T-cell (primary cell): Measurements from ENCODE around the gene SPATA9. TPM values are rescaled to one million over a fixed set of nuclear protein-coding genes. Genes with fewer than 3 reads are reported as not detected.

Experiments used
- ATAC-seq, 4 experiments: fragments of 200-7000 bp in 3 of 4; fragments of 150-1000 bp in 1 of 4; cut with Tn5 transposase; replicated peaks in 1 of 4; 1 replicate in 3 of 4; 2 replicates in 1 of 4; pipeline ENCODE4 v1.10.0; 2021; ENCODE audit warnings: moderate library complexity in 3 of 4, mild to moderate bottlenecking in 2 of 4, moderate number of reproducible peaks in 1 of 4
- CTCF ChIA-PET, 2 donors: fragments of 300-600 bp; sonication (Branson Sonifier 250); formaldehyde crosslinking; loops; one replicate each; lab custom pipeline; 2022; ENCODE audit warnings: antibody characterized with exemption in 2 of 2; lab: Charles Lee
- POLR2A ChIA-PET, 2 donors: fragments of 300-600 bp; sonication (Branson Sonifier 250); formaldehyde crosslinking; loops; one replicate each; lab custom pipeline; 2022; ENCODE audit warnings: antibody characterized with exemption in 2 of 2; lab: Charles Lee
- DNase-seq, 35 experiments: peaks; one replicate each; pipeline versions ENCODE4 v3.0.0 to v3.0.0-alpha.2; 2013 to 2023
- H3K27ac ChIP-seq: one replicate; pipeline ENCODE4 v1.5.1; 2013; ENCODE audit warnings: low read length
- H3K27me3 ChIP-seq, 2 experiments: replicated peaks in 1 of 2; 1 replicate in 1 of 2; 2 replicates in 1 of 2; pipeline versions ENCODE4 v1.6.1 to v1.7.0; 2013; ENCODE audit warnings: low read length in 1 of 2, mixed read lengths in 1 of 2; ENCODE audit not compliant: control insufficient read depth in 2 of 2, insufficient read depth in 2 of 2; ENCODE audit errors: extremely low read depth in 1 of 2
- H3K36me3 ChIP-seq, 2 donors: 1 replicate in 1 of 2; 2 replicates in 1 of 2; pipeline versions ENCODE4 v1.6.1 to v1.7.0; 2013; ENCODE audit warnings: low read length in 1 of 2; ENCODE audit not compliant: control insufficient read depth in 2 of 2, insufficient read depth in 1 of 2; ENCODE audit errors: extremely low read depth in 1 of 2
- H3K4me1 ChIP-seq, 2 experiments: 1 replicate in 1 of 2; 2 replicates in 1 of 2; pipeline versions ENCODE4 v1.6.1 to v1.7.0; 2013; ENCODE audit warnings: low read length in 2 of 2, mixed read lengths in 1 of 2; ENCODE audit not compliant: insufficient read depth in 2 of 2, control insufficient read depth in 1 of 2; ENCODE audit errors: extremely low read depth in 1 of 2
- H3K4me3 ChIP-seq, 2 donors: 1 replicate in 1 of 2; 2 replicates in 1 of 2; pipeline versions ENCODE4 v1.5.1 to v1.7.0; 2013; ENCODE audit warnings: mild to moderate bottlenecking in 2 of 2, low read length in 1 of 2, moderate library complexity in 1 of 2; ENCODE audit not compliant: control insufficient read depth in 1 of 2; ENCODE audit errors: extremely low read depth in 1 of 2
- H3K9me3 ChIP-seq: 2 replicates; pipeline ENCODE4 v1.7.0; 2013
- H3K27ac Mint-ChIP-seq, 2 donors: one replicate each; pipeline ENCODE4 v1.8.0; 2020 to 2021; ENCODE audit warnings: mild to moderate bottlenecking in 2 of 2, mixed read lengths in 2 of 2
- H3K27me3 Mint-ChIP-seq, 2 donors: one replicate each; pipeline ENCODE4 v1.8.0; 2021 to 2022; ENCODE audit warnings: mixed read lengths in 2 of 2
- H3K36me3 Mint-ChIP-seq: one replicate; pipeline ENCODE4 v1.8.0; 2021; ENCODE audit warnings: mixed read lengths
- H3K4me1 Mint-ChIP-seq, 3 donors: one replicate each; pipeline ENCODE4 v1.8.0; 2020 to 2022; ENCODE audit warnings: mixed read lengths in 3 of 3, mild to moderate bottlenecking in 1 of 3
- H3K4me3 Mint-ChIP-seq, 3 donors: one replicate each; pipeline ENCODE4 v1.8.0; 2020 to 2022; ENCODE audit warnings: mild to moderate bottlenecking in 3 of 3, mixed read lengths in 3 of 3, moderate library complexity in 3 of 3
- H3K9me3 Mint-ChIP-seq, 3 donors: one replicate each; pipeline ENCODE4 v1.8.0; 2020 to 2022; ENCODE audit warnings: mixed read lengths in 3 of 3
- WGBS: methylation state at CpG from one replicate; pipeline ENCODE4 v1.1.5; 2013; ENCODE audit warnings: missing lambda C conversion rate; ENCODE audit not compliant: insufficient coverage; 5-methylcytosine and 5-hydroxymethylcytosine counted together
- total RNA-seq, 35 experiments: library from RNA in 6 of 35; stranded (reverse) in 6 of 35; fragments of 120-200 nt in 1 of 35; gene quantifications; one replicate each; pipeline versions ENCODE4 v1.2.1 to v1.2.4 and lab custom pipeline; 2013 to 2026

The SPATA9 gene
- total RNA-seq, 5 donors from 2014 or later (not counting 1 experiment from before 2014, with no cell fraction given) = not detected

DNA sequence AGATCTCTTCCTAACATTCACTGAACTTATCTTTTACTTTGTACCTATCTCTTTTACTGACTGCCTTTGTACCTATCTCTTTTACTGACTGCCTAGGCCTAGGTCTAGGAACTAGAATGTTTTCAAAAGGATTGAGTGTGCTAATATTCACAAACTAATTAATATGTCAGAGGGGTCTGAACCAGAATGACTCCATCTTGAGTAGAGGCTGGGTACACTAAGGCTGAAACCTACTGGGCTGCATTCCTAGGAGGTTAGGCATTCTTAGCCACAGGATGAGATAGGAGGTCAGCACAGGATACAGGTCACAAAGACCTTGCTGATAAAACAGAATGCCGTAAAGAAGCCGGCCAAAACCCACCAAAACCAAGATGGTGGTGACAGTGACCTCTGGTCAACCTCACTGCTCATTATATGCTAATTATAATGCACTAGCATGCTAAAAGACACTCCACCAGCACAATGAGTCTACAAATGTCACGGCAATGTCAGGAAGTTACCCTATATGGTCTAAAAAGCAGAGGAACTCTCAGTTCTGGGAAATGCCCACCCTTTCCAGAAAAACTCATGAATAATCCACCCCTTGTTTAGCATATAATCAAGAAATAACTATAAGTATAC is 45.8 kb upstream of the SPATA9 start:
- Mint-ChIP-seq H3K27ac (peak overlapping the region in 1 of 2 donors; percentile 71), H3K4me3 (no peak overlapping the region), H3K9me3 (no peaks in the 10 kb centered on the region), H3K4me1 (peaks cover 40 to 54% (median 47%) of the 10 kb centered on the region in 3 donors), H3K36me3 (no peaks in the 10 kb centered on the region), H3K27me3 (peaks cover 0 to 30% of the 10 kb centered on the region in 2 donors)
- peaks cover 11 to 42% of the 10 kb centered on the region in 2 experiments for H3K4me1 ChIP-seq
- H3K36me3 ChIP-seq = no peaks in the 10 kb centered on the region
- H3K27ac ChIP-seq = no peak overlapping the region
- ChIA-PET CTCF (no interaction called here), POLR2A (no interaction called here)
- no peak for ATAC-seq
- H3K27me3 ChIP-seq = peaks cover 0 to 17% of the 10 kb centered on the region in 2 experiments
- no peak for DNase-seq
- no peak overlapping the region for H3K4me3 ChIP-seq
- WGBS = 87% methylated on average over 2 of the region's 3 CpGs
- H3K9me3 ChIP-seq = no peaks in the 10 kb centered on the region

DNA sequence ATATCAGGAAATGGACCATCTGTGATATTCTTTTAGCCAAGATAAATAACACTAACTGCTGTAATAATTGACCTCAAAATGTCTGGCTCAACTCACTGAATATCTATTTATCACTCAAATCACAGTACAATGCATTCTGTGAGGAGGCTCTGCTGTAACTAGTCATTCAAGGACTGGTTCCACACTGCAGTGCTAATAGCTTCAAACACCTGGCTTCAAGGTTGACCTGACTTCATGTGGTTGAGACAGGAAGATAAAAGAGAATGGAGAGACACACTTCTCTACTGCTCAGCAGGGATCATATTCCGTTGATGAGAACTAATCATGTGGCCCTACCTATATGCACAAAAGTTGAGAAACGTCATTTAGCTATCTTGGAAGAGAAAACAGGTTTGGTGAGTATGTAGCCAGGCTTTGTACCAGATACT is 45.0 kb upstream of the SPATA9 start:
- Mint-ChIP-seq H3K4me3 (no peak overlapping the region), H3K4me1 (peaks cover 40 to 57% (median 47%) of the 10 kb centered on the region in 3 donors), H3K36me3 (no peaks in the 10 kb centered on the region), H3K27ac (peak overlapping the region in 1 of 2 donors; percentile 71), H3K9me3 (no peaks in the 10 kb centered on the region), H3K27me3 (peaks cover 0 to 22% of the 10 kb centered on the region in 2 donors)
- ATAC-seq (peak in 1 of 4 experiments; percentile 37), DNase-seq (peak in 1 of 35 experiments; percentile 13)
- H3K36me3 ChIP-seq = no peaks in the 10 kb centered on the region
- ChIA-PET CTCF (interaction anchor here in 1 of 2 donors (0.6 kb wide), 1 partner anchor 154 kb away, joined by 5 read pairs; no protein-coding TSS in a partner anchor), POLR2A (interaction anchor here in 1 of 2 donors (0.9 kb wide), 1 partner anchor 41 kb away, joined by 3 read pairs; no protein-coding TSS in a partner anchor)
- H3K4me3 ChIP-seq = no peak overlapping the region
- H3K9me3 ChIP-seq = no peaks in the 10 kb centered on the region
- no peak overlapping the region for H3K27ac ChIP-seq
- H3K4me1 ChIP-seq = peaks cover 11 to 47% of the 10 kb centered on the region in 2 experiments
- H3K27me3 ChIP-seq = peaks cover 0 to 17% of the 10 kb centered on the region in 2 experiments
- WGBS = no CpG with 5 or more reads among the region's 2 CpGs

DNA sequence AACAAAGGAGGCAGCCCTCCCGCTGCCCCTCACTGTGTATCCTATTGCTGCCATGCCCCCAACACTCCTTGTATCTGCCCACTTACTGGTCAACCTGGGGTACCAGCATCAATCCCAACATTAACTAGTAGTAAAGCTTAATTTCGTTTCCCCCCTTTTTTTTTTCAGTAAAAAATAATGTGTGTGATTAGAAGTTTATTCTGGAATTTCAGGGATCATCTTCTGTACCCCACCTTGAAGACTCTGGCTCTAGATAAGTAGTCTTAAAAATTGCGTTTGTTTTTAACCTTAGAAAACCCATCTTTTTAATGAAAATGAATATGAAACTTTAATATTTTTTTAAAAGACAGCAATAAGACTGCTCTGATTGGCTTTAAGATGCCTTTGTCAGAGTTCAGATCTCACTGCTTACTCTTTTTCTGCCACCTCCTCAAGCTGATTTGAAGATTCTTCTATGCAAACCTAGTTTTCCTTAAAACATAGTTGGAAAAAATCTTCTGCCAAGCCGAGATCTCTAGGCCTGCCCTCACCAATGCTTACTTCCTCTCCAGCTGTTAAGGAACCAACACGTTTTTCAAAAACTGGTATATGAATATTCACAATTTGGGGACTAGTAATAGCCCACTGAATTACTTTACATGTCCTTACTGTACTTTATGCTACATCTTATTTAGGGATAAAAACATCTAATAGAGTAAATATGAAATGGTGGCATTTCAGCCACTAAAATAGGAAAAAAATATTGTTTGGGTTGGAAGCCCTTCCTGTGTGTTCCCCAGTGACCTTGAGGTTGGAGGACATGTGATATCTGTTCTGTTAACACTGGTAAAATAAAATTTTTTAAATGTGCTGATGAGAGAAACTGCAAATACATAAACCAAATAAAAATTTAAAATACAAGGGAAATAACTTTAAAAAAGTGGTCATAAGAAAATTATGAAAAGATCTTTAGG is 44.3 kb upstream of the SPATA9 start:
- WGBS = no CpG with 5 or more reads among the region's 5 CpGs
- no peak for DNase-seq
- Mint-ChIP-seq H3K4me3 (no peak overlapping the region), H3K9me3 (no peaks in the 10 kb centered on the region), H3K27me3 (peaks cover 0 to 17% of the 10 kb centered on the region in 2 donors), H3K4me1 (peaks cover 37 to 51% (median 44%) of the 10 kb centered on the region in 3 donors), H3K27ac (peak overlapping the region in 1 of 2 donors; percentile 29), H3K36me3 (no peaks in the 10 kb centered on the region)
- POLR2A ChIA-PET = interaction anchor here in 1 of 2 donors (0.9 kb wide), 1 partner anchor 42 kb away, joined by 3 read pairs; no protein-coding TSS in a partner anchor
- Histone ChIP-seq H3K27me3 (peaks cover 0 to 15% of the 10 kb centered on the region in 2 experiments), H3K36me3 (no peaks in the 10 kb centered on the region), H3K9me3 (no peaks in the 10 kb centered on the region), H3K4me1 (peaks cover 11 to 47% of the 10 kb centered on the region in 2 experiments), H3K27ac (no peak overlapping the region), H3K4me3 (no peak overlapping the region)
- ATAC-seq = no peak
- CTCF ChIA-PET = interaction anchor here in 1 of 2 donors (0.6 kb wide), 1 partner anchor 155 kb away, joined by 5 read pairs; no protein-coding TSS in a partner anchor

DNA sequence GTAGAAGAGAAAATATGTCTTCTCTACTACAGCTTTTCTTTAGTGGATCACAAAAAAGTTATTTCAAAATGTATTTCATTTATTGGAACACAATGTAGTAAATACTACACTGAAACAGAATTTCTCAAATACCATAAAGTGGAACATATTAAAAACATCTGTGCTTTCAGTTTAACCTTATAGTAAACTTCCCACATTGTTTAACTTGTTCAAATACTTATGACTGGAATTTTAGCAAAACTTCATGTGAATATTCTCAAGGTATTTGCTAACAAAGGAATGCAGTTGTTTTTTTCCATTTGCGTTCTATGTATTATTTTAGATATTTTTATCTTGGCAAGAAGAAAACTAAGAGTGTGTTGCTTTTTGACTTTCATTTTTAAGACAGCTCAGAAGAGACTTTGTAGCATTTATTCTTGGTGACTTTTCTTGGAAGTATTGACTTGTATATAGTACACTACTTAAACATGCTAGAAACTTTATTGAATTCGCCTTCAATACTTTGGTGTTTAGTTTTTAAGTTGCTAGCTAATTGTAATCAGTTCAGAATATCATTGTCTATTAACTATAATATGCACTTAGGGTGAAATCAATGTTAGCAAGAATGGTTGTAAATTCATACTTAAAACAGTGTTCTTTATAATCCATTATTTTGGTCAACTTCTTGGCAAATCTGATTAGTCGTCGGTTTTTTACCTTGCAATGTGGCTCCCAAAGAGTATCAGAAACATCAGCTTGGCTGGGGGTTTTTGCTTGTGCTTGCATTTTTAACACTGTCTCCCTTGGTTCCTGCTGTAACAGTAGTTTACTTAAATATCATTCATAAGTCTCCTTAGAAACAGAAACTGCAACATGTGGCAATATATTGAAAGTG is 43.4 kb upstream of the SPATA9 start:
- POLR2A ChIA-PET = no interaction called here

DNA sequence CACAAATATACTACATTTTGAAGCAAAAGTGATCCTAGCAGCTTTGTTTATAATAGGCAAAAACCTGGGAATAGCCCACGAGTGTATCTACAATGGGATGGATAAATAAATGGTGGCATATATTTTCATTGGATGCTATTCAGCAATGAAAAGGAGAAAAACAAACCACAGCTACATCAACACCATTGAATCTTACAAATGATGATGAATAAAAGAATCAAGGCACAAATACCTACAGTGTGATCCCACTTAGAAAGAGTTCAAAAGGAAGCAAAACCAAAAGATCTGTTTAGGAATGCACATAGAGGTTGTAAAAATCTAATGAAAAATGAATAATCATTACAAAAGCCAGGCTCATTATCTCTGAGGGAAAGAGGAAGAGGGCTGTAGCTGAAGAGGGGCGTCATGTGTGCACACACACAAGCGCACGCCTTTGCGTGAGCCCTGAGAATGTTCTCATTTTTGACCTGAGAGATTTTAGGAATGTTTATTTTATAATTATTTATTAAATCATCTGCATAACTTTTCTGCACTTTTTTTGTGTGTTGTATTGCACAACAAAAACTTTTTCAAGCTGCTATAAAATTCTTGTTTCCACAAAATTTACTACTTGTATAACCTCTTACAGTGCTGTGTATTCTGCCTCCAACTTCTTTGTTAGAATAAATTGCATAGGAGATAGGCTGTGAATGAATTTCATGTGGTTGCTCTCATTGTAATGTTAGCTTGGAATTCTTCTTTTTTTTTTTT is 42.5 kb upstream of the SPATA9 start:
- ATAC-seq (no peak), DNase-seq (no peak)
- Mint-ChIP-seq H3K9me3 (no peaks in the 10 kb centered on the region), H3K27ac (no peak overlapping the region), H3K36me3 (no peaks in the 10 kb centered on the region), H3K27me3 (peaks cover 0 to 4% of the 10 kb centered on the region in 2 donors), H3K4me1 (peaks cover 25 to 42% (median 32%) of the 10 kb centered on the region in 3 donors), H3K4me3 (no peak overlapping the region)
- peaks cover 0 to 41% of the 10 kb centered on the region in 2 experiments for H3K4me1 ChIP-seq
- ChIA-PET CTCF (no interaction called here), POLR2A (interaction anchor here in 1 of 2 donors (0.7 kb wide), 1 partner anchor 35 kb away, joined by 3 read pairs; no protein-coding TSS in a partner anchor)
- no peaks in the 10 kb centered on the region for H3K36me3 ChIP-seq
- H3K27ac ChIP-seq = no peak overlapping the region
- H3K27me3 ChIP-seq = no peaks in the 10 kb centered on the region
- no peak overlapping the region for H3K4me3 ChIP-seq
- no peaks in the 10 kb centered on the region for H3K9me3 ChIP-seq
- no CpG with 5 or more reads among the region's 5 CpGs for WGBS

More for the DNA sequence above, 43.4 kb upstream of the SPATA9 start:
- Histone ChIP-seq H3K27ac (no peak overlapping the region), H3K27me3 (peaks cover 0 to 6% of the 10 kb centered on the region in 2 experiments), H3K4me3 (no peak overlapping the region), H3K36me3 (no peaks in the 10 kb centered on the region), H3K9me3 (no peaks in the 10 kb centered on the region), H3K4me1 (peaks cover 4 to 45% of the 10 kb centered on the region in 2 experiments)
- Mint-ChIP-seq H3K9me3 (no peaks in the 10 kb centered on the region), H3K27ac (no peak overlapping the region), H3K36me3 (no peaks in the 10 kb centered on the region), H3K27me3 (peaks cover 0 to 11% of the 10 kb centered on the region in 2 donors), H3K4me1 (peaks cover 32 to 48% (median 38%) of the 10 kb centered on the region in 3 donors), H3K4me3 (no peak overlapping the region)
- CTCF ChIA-PET = no interaction called here
- DNase-seq (no peak), ATAC-seq (no peak)
- WGBS = 30% methylated on average over 2 of the region's 4 CpGs
